Eye (tissue), 1 donor: ENCODE measurements around the gene EN2.

Source experiments
- DNase-seq: peaks from one replicate; pipeline ENCODE4 v3.0.0-alpha.2; 2015

Gene EN2

DNA sequence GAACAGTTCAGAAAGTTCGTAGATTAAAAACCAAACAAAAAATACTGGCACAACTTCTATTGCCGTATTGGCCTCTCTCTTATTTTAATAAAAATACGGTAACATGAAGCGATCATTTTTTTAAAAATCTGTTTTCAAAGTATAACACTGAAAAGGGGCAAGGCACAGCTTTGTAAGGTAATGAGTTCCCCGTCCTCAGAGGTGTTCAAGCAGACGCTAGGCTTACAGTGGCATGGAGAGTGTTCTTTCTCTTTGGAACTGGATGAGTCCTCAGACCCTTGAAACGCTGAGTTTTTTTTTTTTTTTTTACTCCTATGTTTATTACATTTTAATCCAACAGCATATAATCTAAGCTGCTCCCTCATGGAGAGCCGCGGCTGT lies 7.8 kb downstream of the EN2 start:
- DNase-seq = peak; percentile 19

GRCh38 chr7:155466142-155466813 lies 8.3 kb downstream of the EN2 start:
- DNase-seq = peak; percentile 47

DNA sequence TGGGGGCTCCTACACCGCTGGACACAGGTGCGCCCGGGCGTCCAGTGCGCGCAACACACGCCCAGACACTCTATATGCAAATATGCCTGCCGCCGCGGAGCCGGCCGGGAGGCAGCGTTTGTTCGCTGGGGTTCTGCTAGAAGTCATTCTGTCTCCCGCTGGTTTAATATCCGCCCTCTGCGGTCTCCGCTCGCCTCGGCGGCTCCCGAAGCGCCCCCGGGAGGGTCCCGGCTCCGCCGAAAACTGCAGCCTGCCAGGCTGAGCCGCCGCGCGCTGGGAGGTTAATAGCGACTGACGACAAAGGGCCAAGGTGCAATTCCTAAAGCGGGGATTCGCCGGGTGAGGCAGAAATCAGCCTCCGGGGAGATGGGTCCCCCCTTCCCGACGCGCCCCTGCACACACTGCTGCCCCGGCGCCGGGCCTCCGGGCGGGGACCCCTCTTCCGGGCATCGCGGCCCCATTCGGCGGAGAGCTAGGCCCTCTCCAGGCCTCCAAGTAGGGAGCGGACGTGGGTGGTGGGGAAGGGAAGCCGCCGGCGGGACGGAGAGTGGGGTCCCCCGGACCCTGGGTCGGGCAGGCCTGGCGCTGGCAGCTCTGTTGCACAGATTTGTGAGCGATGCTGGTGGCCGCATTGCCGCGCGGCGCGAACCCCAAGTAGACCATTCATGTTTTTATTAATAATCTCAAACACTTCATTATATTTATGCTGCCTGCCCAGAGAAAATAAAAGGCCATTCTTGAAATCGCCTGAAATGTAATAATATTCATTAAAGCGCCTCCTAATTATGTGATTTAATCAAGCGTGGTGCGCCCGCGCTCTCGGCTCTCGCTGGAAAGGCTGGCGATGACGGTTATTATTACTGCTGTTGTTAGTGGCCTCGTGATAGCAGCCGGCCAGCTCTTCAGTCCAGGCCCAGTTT lies 9.1 kb downstream of the EN2 start:
- peak; percentile 80 for DNase-seq

DNA sequence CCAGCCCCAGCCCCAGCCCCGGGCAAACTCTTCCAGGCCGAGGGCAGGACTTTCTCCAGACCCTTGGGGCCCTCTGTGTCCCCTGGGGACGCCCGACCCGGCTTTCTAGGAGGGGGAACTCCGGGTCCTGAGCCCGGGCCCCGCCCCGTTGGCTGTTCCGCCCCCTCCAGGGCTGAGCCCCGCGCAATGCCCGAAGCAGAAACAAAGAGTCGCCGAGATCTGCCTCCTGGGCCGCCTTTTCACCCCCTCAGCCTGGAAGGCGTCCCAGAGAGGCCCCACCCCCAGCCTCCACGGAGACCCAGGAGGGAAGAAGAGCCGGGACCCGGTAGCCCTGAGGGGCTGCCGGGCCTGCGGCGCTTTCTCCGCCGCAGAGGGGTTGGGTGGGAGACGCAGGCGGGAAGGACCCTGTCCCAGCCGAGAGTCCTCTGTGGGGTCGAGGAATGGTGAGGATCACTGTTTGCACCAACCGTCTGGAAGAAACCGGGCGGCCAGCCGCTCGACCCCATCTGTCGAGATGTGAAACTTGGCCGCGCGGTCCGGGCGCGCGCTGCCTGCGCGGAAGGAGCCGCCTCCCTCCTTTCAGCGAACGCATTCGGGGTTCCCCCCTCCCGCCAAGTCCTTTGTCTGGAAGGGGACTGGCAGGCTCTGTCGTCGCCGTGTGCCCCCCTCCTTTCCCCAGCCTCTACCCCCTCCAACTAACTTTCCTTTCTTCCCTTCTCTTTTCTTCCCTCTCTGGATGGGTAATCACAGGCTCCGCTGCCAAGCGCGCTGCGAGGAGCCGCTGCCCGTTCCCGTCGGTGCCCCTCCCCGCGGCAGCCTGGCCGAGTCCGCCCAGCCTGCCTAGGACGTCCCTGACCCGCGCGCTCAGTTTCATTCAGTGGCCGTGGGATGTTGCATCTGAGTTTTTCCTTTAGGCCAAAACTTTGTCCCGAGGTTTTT lies 10.2 kb downstream of the EN2 start:
- peak; percentile 63 for DNase-seq

GRCh38 chr7:155468785-155469148 lies 10.8 kb downstream of the EN2 start:
- peak; percentile 61 for DNase-seq

- peak; percentile 43 for DNase-seq
Measured at GRCh38 chr7:155469311-155470185, 11.6 kb downstream of the EN2 start.

DNA sequence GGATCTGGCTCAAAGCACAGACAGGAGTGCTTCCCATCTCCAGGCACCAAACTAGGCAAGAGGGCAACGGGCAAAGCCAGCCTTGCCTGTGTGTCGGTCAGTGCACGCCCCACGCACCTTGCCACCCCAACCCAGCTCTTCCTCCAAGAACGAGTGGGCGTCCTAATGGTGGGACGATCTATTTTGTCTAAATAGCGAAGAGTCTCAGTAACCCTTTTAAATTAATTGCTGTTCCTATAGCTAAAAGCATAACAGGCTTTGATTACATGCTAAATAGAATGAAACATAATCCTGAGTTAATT lies 12.2 kb downstream of the EN2 start:
- no peak for DNase-seq

- DNase-seq = peak; percentile 26
Measured at GRCh38 chr7:155470686-155471638, 13.0 kb downstream of the EN2 start.

DNA sequence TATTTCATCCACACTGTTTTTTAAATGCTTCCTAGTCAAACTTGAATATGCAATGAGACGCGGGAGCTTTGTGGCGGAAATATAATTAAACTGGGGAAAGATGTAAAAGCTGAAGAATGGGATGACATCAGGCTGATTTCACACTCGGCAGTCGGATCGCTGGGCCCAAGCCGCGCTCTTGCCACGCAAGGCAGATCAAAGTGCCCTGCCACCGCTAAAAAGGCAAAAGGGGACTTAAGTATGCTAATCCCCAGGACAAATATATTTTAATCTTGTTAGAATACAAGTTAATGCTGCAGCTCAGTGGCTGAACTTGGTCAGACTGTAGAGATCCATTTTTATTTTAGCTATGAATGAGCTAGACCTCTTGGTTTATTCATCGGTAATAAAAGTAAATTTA lies 13.8 kb downstream of the EN2 start:
- peak; percentile 47 for DNase-seq

DNA sequence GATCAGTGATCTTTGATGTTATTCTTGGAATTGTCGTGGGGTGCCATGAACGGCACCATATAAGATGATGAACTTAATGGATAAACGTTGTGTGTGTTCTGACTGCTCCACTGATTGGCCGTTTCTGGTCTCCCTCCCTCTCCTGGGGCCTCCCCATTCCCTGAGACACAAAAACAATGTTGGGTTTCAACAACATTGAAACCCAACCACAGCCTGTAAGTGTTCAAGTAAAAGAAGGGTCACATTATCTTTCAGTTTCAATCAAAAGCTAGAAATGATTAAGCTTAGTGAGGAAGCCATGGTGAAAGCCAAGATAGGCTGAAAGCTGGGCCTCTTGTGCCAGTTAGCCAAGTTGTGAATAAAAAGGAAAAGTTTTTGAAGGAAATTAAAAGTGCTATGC lies 19.5 kb downstream of the EN2 start:
- no peak for DNase-seq

- no peak for DNase-seq
Measured at GRCh38 chr7:155481764-155482163, 23.8 kb downstream of the EN2 start.

DNA sequence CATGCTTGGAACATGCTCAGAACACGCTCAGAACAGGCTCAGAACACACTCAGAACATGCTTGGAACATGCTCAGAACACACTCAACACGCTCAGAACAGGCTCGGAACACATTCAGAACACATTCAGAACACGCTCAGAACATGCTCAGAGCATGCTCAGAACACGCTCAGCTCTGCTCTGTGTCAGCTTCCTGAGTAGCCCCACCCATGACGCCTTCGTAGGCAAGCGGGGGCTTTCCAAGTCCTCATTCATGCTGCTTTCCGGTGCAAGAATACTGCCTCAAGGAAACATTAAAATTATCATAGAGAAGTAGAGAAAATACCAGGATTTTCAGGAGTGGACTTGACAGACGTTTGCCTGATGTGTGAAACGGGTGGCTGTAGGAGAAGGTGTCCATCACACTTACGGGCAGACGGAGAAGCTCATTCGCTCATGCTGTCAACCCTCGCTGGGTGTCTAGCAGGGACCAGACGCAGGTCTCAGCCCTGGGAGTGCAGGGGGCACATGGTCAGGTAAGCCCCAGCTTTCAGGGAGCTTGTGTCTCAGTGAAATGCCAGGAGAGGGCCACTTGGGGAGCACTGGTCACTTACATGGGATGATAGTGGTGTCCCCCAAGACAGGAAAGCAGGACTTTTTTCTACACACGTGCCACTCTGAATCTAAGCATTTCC lies 24.7 kb downstream of the EN2 start:
- DNase-seq = no peak

- peak; percentile 67 for DNase-seq
Measured at GRCh38 chr7:155483245-155483644, 25.3 kb downstream of the EN2 start.

DNA sequence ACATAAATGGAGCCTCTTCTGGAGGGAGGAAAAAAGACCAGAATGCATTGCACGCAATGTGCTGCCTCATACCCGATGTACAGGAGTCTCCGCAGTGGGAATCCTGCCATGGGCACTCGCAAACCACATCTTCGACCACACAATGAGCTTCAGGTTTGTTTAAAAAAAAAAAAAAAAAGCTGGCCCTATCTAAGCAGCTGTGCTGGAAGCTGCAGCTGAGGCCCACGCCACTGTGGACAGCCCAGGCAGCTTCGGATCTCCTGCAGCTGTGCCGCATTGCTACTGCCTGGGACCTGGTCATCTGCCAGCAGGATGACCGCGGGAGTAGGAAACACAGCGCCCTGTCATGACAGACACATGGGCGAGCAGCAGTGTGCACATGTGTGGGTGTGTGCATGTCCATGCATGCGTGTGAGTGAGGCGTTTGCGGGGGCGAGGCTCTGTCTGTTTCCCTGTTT lies 26.0 kb downstream of the EN2 start:
- DNase-seq = peak; percentile 66

DNA sequence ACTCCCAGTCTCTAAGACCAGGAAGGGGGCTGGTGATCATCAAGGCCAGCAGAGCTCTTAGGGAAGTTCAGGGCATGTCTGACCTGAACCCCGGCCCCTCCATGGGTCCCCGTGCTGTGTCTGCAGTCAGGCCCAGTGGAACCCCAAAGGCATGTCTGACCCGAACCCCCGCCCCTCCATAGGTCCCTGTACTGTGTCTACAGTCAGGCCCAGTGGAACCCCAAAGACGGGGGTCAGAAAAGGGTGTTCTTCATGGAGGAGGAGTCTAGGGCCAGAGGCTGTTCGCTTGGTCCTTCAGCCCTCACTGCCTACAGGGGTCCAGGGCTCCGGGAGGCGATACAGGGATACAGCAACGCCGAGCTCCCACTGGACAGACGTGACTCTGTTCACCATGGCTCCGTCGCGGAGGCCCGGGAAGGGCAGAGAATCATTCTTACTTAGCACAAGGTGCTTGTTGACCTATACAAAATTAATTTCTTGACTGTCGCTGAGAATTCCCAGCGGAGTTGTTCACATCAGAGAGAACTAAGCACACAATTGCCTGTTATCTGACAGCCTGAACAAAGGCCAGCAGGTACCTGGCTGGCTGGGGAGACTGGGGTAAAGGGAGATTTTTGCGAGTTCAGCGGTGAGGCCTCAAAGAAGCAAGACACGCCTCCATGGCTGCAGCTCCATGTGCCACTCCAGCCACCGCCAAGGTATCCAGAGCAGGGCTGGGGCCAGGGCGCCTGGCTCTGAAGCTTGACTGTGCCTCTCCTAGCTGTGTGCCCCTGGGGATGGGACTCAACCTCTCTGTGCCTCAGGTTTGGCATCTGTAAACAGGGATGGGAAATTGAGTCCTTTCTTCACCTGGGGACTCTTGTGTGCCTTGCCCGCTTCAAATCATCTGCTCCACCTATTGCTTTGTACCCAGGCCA lies 26.8 kb downstream of the EN2 start:
- DNase-seq = no peak

GRCh38 chr7:155486783-155487508 lies 29.0 kb downstream of the EN2 start:
- no peak for DNase-seq

GRCh38 chr7:155487509-155488482 lies 29.9 kb downstream of the EN2 start:
- DNase-seq = no peak
